22Rv1 (cell line): Measurements from ENCODE around the gene RAB31.

ENCODE experiments used
- H3K27ac ChIP-seq: fragments of 450-650 bp; 2 replicates; pipeline ENCODE4 v1.5.1; 2017
- CTCF ChIP-seq: fragments of 450-650 bp; IDR thresholded peaks from 2 replicates; pipeline ENCODE4 v1.5.1; 2017; ENCODE audit warnings: mild to moderate bottlenecking
- ZFX ChIP-seq: fragments of 450-650 bp; IDR thresholded peaks from 2 replicates; pipeline ENCODE4 v1.6.1; 2017; ENCODE audit warnings: antibody characterized with exemption, borderline replicate concordance

Gene RAB31

GRCh38 chr18:9863282-9863681, 155.2 kb downstream of the RAB31 start:
- TF ChIP-seq CTCF (no peak), ZFX (no peak)
- no peak overlapping the region for H3K27ac ChIP-seq

- no peak for TF ChIP-seq ZFX
- no peak for TF ChIP-seq CTCF
- no peak overlapping the region for H3K27ac ChIP-seq
These were observed 157.8 kb downstream of the RAB31 start for GRCh38 chr18:9865764-9866490.

- no peak overlapping the region for H3K27ac ChIP-seq
- TF ChIP-seq ZFX, result no peak
- TF ChIP-seq CTCF, result no peak
These were observed 158.5 kb downstream of the RAB31 start for GRCh38 chr18:9866627-9867026.

GRCh38 chr18:9867071-9867594, 159.0 kb downstream of the RAB31 start:
- TF ChIP-seq CTCF (no peak), ZFX (no peak)

DNA sequence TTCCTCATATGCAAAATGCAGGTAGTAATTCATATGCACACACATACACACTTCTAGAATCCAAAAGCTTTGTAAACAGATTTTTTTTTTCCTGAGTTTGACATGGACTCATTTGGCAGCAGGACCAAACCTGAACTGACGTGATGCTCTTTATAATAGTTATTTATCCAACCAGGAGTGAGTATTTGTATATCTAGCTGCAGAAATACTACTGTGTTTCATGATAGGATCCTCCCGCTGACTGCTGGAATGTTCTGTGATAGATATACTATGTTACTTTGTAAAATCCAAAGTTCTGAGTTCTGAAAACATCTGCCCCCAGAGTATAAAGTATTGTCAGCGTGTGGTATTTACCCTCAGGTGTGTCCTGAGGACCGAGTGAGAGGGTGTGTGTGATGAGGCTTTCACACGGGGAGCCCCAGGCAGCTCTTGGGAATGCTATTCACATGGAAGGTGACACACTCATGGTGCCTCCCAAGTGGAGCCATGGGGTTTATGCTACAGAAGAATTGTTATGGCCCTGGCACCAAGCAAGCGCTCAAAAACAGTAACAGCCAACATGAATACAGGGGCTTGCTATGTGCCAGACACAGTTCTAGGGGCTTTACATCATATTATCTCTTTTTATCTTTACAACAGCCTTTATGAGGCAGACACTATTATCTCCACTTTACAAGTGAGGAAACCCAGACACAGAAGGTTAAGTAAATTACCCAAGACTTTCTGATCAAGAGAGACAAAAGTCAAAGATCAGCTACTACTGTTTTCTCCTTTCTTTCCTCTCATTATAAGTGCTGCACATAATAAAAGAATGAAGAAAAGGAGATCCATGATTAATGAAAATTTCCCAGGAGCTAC, 161.0 kb downstream of the RAB31 start:
- TF ChIP-seq ZFX (no peak), CTCF (no peak)
- no peak overlapping the region for H3K27ac ChIP-seq

More at GRCh38 chr18:9867071-9867594, 159.0 kb downstream of the RAB31 start:
- H3K27ac ChIP-seq, result no peak overlapping the region

DNA sequence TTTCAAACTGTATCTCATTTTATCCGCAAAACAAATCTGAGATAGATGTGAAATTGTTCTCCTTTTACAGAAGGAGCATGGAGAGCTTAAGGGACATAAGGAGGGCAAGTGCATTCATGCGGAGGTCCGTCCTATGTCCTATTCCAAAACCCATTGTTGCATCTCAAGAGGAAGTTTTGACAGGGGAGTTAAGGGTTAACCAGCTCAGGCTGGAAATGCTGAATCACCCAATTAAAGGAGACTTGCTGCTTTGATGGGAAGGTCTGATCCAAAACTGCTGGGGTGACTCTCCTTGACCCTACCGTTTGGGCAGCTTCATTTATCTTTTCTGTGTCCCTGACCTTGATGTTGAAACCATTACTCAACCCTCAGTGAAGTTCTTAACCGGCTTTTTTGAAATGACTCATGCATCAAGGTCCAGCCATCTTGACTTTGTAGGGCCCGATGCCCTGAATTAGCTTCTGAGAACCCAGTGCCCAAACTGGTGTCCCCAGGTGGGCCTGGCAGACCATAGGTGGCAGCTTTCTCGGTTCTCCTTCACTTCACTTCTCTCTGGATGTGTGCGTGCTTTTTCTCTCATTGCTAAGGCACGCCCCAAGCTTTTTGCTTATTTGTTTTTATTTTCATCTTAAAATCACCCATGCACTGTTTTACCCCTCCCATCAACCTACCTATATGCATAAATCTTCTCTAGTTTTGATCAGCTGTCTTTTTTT, 161.8 kb downstream of the RAB31 start:
- TF ChIP-seq CTCF (no peak), ZFX (no peak)

More for the DNA sequence above, 161.8 kb downstream of the RAB31 start:
- no peak overlapping the region for H3K27ac ChIP-seq
